Keratinocyte (primary cell): ENCODE measurements around the gene PTPN13. TPM values are rescaled to one million over a fixed set of nuclear protein-coding genes. Genes with fewer than 3 reads are reported as not detected.

Source experiments
- DNase-seq: peaks from one replicate; pipeline ENCODE4 v3.0.0-alpha.2; 2011; ENCODE audit warnings: low read depth, missing footprints, low spot score
- FAIRE-seq: peaks from 2 replicates; lab custom pipeline; 2011; peaks lifted over from hg19 to GRCh38; lab: Jason Lieb, UNC
- H2AFZ ChIP-seq: 2 replicates; pipeline ENCODE4 v1.6.0; 2012; ENCODE audit warnings: low read length, control low read depth, inconsistent platforms; ENCODE audit not compliant: control insufficient read depth
- H3K27ac ChIP-seq: 2 replicates; pipeline ENCODE4 v1.5.1; 2011; ENCODE audit warnings: low read length; ENCODE audit not compliant: control insufficient read depth, insufficient read depth
- H3K27me3 ChIP-seq: 3 replicates; pipeline ENCODE4 v1.6.0; 2011; ENCODE audit warnings: low read length; ENCODE audit not compliant: control insufficient read depth, insufficient read depth; ENCODE audit errors: extremely low read depth
- H3K36me3 ChIP-seq, 2 experiments: 2 replicates in 1 of 2; 3 replicates in 1 of 2; pipeline ENCODE4 v1.5.1; 2011; ENCODE audit warnings: low read length in 2 of 2, mild to moderate bottlenecking in 1 of 2; ENCODE audit not compliant: control insufficient read depth in 2 of 2, insufficient read depth in 2 of 2; ENCODE audit errors: extremely low read depth in 1 of 2
- H3K4me1 ChIP-seq: 3 replicates; pipeline ENCODE4 v1.5.1; 2011; ENCODE audit warnings: low read length; ENCODE audit not compliant: control insufficient read depth, insufficient read depth; ENCODE audit errors: extremely low read depth
- H3K4me2 ChIP-seq: 3 replicates; pipeline ENCODE4 v1.6.0; 2011; ENCODE audit warnings: low read depth, low read length; ENCODE audit not compliant: control insufficient read depth, insufficient read depth; ENCODE audit errors: extremely low read depth
- H3K4me3 ChIP-seq, 3 experiments: fragments of 200-600 bp in 1 of 3; sonication (generic) in 1 of 3; 2 replicates in 2 of 3; 3 replicates in 1 of 3; pipeline ENCODE4 v1.5.1; 2011 to 2016; ENCODE audit warnings: low read length in 3 of 3, mild to moderate bottlenecking in 3 of 3, control low read depth in 2 of 3, inconsistent platforms in 1 of 3, low read depth in 1 of 3, mixed read lengths in 1 of 3, mixed run types in 1 of 3, moderate library complexity in 1 of 3; ENCODE audit not compliant: control insufficient read depth in 2 of 3, insufficient read depth in 2 of 3; ENCODE audit errors: extremely low read depth in 1 of 3
- H3K79me2 ChIP-seq: 2 replicates; pipeline ENCODE4 v1.6.0; 2012; ENCODE audit warnings: low read length; ENCODE audit not compliant: control insufficient read depth, insufficient read depth
- H3K9ac ChIP-seq: 3 replicates; pipeline ENCODE4 v1.6.0; 2011; ENCODE audit warnings: low read length; ENCODE audit not compliant: control insufficient read depth, insufficient read depth; ENCODE audit errors: extremely low read depth
- H3K9me1 ChIP-seq: 3 replicates; pipeline ENCODE4 v1.6.0; 2011; ENCODE audit warnings: low read length; ENCODE audit not compliant: control insufficient read depth, insufficient read depth; ENCODE audit errors: extremely low read depth
- H3K9me3 ChIP-seq: 2 replicates; pipeline ENCODE4 v1.5.1; 2012; ENCODE audit warnings: low read depth, low read length; ENCODE audit not compliant: control insufficient read depth
- H4K20me1 ChIP-seq: 3 replicates; pipeline ENCODE4 v1.6.0; 2011; ENCODE audit warnings: low read length; ENCODE audit not compliant: control insufficient read depth, insufficient read depth; ENCODE audit errors: extremely low read depth
- EZH2 ChIP-seq: IDR thresholded peaks from one replicate; pipeline ENCODE4 v1.6.1; 2012; ENCODE audit warnings: inconsistent platforms, mild to moderate bottlenecking, low read length, moderate library complexity
- dilution Hi-C: fragments of 300-500 bp; cut with MboI; formaldehyde crosslinking; loops from one replicate; pipeline ENCODE4 v1.7.0; 2020; ENCODE audit warnings: low sequenced_read_pairs; ENCODE audit not compliant: extremely low pct_ligation_motif_present
- polyA plus RNA-seq, 5 experiments: library from polyadenylated mRNA; depleted of rRNA in 3 of 5; stranded (reverse) in 3 of 5; stranded (forward) in 1 of 5; unstranded in 1 of 5; fragments of >200 nt; gene quantifications; 1 replicate in 1 of 5; 2 replicates in 3 of 5; 3 replicates in 1 of 5; pipeline versions ENCODE4 v1.2.1 to v1.2.3, GENCODE V29; 2011 to 2012; ENCODE audit warnings: missing spikeins in 2 of 5, low read depth in 1 of 5, low replicate concordance in 1 of 5
- TF ChIP-seq, protein P1 (sequence below), 3 experiments: IDR thresholded peaks in 1 of 3; conservative IDR thresholded peaks in 1 of 3; optimal IDR thresholded peaks in 1 of 3; 2 replicates in 2 of 3; 3 replicates in 1 of 3; pipeline versions ENCODE3 to v1.5.1; 2011; ENCODE audit warnings: low read length in 3 of 3, mild to moderate bottlenecking in 3 of 3, moderate library complexity in 2 of 3, control low read depth in 1 of 3, inconsistent platforms in 1 of 3; ENCODE audit not compliant: insufficient read depth in 2 of 3; ENCODE audit errors: extremely low read depth in 1 of 3

Gene PTPN13
- polyA plus RNA-seq, 1 donor (not counting 4 experiments of a cell fraction or from before 2014, with no cell fraction given): 37.6 TPM

DNA sequence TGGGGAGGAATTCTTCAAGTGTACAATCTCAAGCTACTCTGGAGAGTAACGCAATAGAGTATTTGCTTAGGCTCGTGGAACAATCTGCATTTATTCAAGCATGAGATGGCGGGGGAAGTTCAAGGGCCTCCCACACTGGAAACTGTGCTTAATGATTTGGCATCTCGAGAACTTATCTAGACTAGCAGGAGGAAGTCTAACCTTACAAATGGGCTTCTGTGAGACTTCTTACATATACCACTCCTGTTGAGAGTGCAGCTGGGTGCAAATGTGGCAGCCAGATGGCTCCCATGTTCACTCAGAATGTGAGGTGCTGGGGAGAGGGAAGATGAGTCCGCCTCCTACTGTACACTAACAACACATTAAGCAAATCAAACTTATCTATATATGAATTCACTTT, 29.3 kb upstream of the PTPN13 start:
- no peak for TF ChIP-seq EZH2
- TF ChIP-seq, protein P1, sequence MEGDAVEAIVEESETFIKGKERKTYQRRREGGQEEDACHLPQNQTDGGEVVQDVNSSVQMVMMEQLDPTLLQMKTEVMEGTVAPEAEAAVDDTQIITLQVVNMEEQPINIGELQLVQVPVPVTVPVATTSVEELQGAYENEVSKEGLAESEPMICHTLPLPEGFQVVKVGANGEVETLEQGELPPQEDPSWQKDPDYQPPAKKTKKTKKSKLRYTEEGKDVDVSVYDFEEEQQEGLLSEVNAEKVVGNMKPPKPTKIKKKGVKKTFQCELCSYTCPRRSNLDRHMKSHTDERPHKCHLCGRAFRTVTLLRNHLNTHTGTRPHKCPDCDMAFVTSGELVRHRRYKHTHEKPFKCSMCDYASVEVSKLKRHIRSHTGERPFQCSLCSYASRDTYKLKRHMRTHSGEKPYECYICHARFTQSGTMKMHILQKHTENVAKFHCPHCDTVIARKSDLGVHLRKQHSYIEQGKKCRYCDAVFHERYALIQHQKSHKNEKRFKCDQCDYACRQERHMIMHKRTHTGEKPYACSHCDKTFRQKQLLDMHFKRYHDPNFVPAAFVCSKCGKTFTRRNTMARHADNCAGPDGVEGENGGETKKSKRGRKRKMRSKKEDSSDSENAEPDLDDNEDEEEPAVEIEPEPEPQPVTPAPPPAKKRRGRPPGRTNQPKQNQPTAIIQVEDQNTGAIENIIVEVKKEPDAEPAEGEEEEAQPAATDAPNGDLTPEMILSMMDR (optimal IDR thresholded peaks at IDR 0.05 in 1 of 3, IDR thresholded peaks at IDR 0.05 in 1 of 3, conservative IDR thresholded peaks at IDR 0.05 in 1 of 3; ENCODE audit: extremely low read depth in 1 of 3, insufficient read depth in 2 of 3, low read length in 3 of 3): peak in 1 of 3 experiments; percentile 8
- no peaks in the 10 kb centered on the region for H3K36me3 ChIP-seq
- H3K9me1 ChIP-seq: no peaks in the 10 kb centered on the region
- no peaks in the 10 kb centered on the region for H3K9me3 ChIP-seq
- H3K27ac ChIP-seq: no peak overlapping the region
- no peak overlapping the region for H3K4me2 ChIP-seq
- FAIRE-seq: no peak
- H3K9ac ChIP-seq: no peak overlapping the region
- no peak overlapping the region for H3K4me3 ChIP-seq
- H2AFZ ChIP-seq: no peak overlapping the region
- no peaks in the 10 kb centered on the region for H3K27me3 ChIP-seq
- H4K20me1 ChIP-seq: no peaks in the 10 kb centered on the region
- dilution Hi-C loops: no loop called here
- no peaks in the 10 kb centered on the region for H3K79me2 ChIP-seq
- no peaks in the 10 kb centered on the region for H3K4me1 ChIP-seq
- DNase-seq: no peak

DNA sequence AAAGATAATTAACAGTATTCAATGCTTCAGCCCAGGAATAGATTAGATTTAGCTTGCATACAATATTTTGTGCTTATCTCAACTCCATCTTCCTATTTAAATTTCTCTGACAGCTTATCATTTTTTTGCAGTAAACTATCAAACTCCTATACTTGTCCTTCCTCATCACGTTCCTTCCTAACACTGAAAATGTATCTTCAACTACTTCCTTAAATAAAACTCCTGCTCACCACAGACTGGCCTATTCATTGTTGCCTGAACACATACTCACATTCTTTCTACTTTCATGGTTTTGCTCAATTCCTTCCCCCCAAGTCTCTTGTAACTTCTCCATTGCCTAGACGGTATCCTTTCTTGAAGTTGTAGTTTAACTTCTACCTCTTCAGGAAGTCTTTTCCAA, 28.5 kb upstream of the PTPN13 start:
- DNase-seq: no peak
- Histone ChIP-seq H3K79me2 (no peaks in the 10 kb centered on the region), H3K4me2 (no peak overlapping the region), H3K9me3 (no peaks in the 10 kb centered on the region), H2AFZ (no peak overlapping the region), H3K4me1 (no peaks in the 10 kb centered on the region), H3K27ac (no peak overlapping the region), H3K9me1 (no peaks in the 10 kb centered on the region), H3K27me3 (no peaks in the 10 kb centered on the region), H4K20me1 (no peaks in the 10 kb centered on the region), H3K36me3 (no peaks in the 10 kb centered on the region), H3K4me3 (no peak overlapping the region), H3K9ac (no peak overlapping the region)
- dilution Hi-C loops: no loop called here
- peak; percentile 52 for FAIRE-seq
- TF ChIP-seq, protein P1 (optimal IDR thresholded peaks at IDR 0.05 in 1 of 3, IDR thresholded peaks at IDR 0.05 in 1 of 3, conservative IDR thresholded peaks at IDR 0.05 in 1 of 3; ENCODE audit: extremely low read depth in 1 of 3, insufficient read depth in 2 of 3, low read length in 3 of 3): no peak
- no peak for TF ChIP-seq EZH2
